WTC11 (cell line): ENCODE data around the gene PNMA6E. TPM values are rescaled to one million over a fixed set of nuclear protein-coding genes. Genes with fewer than 3 reads are reported as not detected.

Experiments used
- ATAC-seq: fragments of 200-7000 bp; cut with Tn5 transposase; 2 replicates; pipeline ENCODE4 v1.10.0; 2021; ENCODE audit warnings: mild to moderate bottlenecking, moderate library complexity
- Bru-seq: library from RNA; stranded (reverse); fragments of 400-500 nt; gene quantifications from one replicate; lab custom pipeline; 2021; lab: Mats Ljungman, UMichigan
- CTCF ChIA-PET: fragments of 300-600 bp; sonication (Branson Sonifier 250); formaldehyde crosslinking; loops from one replicate; lab custom pipeline; 2021; ENCODE audit warnings: antibody characterized with exemption; lab: Charles Lee
- POLR2A ChIA-PET: fragments of 350-600 bp; sonication (Branson Sonifier 250); formaldehyde crosslinking; loops from one replicate; lab custom pipeline; 2021; ENCODE audit warnings: antibody characterized with exemption; lab: Charles Lee
- DNase-seq: peaks from one replicate; pipeline ENCODE4 v3.0.0; 2021; ENCODE audit warnings: low spot score
- H3K27ac Mint-ChIP-seq: 2 replicates; pipeline ENCODE4 v1.8.0; 2021; ENCODE audit warnings: mixed read lengths
- H3K27me3 Mint-ChIP-seq: 2 replicates; pipeline ENCODE4 v1.8.0; 2021; ENCODE audit warnings: low read depth, mild to moderate bottlenecking, moderate library complexity, mixed read lengths
- H3K36me3 Mint-ChIP-seq: 2 replicates; pipeline ENCODE4 v1.8.0; 2021; ENCODE audit warnings: mixed read lengths
- H3K4me1 Mint-ChIP-seq: 2 replicates; pipeline ENCODE4 v1.8.0; 2022; ENCODE audit warnings: mixed read lengths
- H3K4me3 Mint-ChIP-seq: 2 replicates; pipeline ENCODE4 v1.8.0; 2021; ENCODE audit warnings: mild to moderate bottlenecking, moderate library complexity, mixed read lengths
- H3K9me3 Mint-ChIP-seq: 2 replicates; pipeline ENCODE4 v1.8.0; 2021; ENCODE audit warnings: mixed read lengths
- E2F1 ChIP-seq: sonication (generic); formaldehyde crosslinking; IDR thresholded peaks from 2 replicates; pipeline ENCODE4 v1.8.0; 2022; ENCODE audit warnings: mild to moderate bottlenecking, missing genetic modification reagents
- E2F5 ChIP-seq: sonication (generic); formaldehyde crosslinking; IDR thresholded peaks from 2 replicates; pipeline ENCODE4 v1.8.1; 2022; ENCODE audit warnings: mild to moderate bottlenecking, moderate library complexity, missing genetic modification reagents
- EMX1 ChIP-seq: fragments of 250-450 bp; sonication (Bioruptor Pico); IDR thresholded peaks from 2 replicates; pipeline ENCODE4 v1.8.0; 2021; ENCODE audit warnings: mild to moderate bottlenecking
- FOXK1 ChIP-seq: sonication (generic); formaldehyde crosslinking; IDR thresholded peaks from 2 replicates; pipeline ENCODE4 v1.8.0; 2022; ENCODE audit warnings: mild to moderate bottlenecking, moderate library complexity, missing genetic modification reagents
- JUN ChIP-seq: sonication (generic); formaldehyde crosslinking; IDR thresholded peaks from 2 replicates; pipeline ENCODE4 v1.8.0; 2023; ENCODE audit warnings: mild to moderate bottlenecking, missing genetic modification reagents
- MXD4 ChIP-seq: fragments of 250-450 bp; sonication (Bioruptor Pico); IDR thresholded peaks from 2 replicates; pipeline ENCODE4 v1.8.0; 2021; ENCODE audit warnings: mild to moderate bottlenecking, moderate library complexity, borderline replicate concordance
- NR2C2 ChIP-seq: sonication (generic); formaldehyde crosslinking; IDR thresholded peaks from 2 replicates; pipeline ENCODE4 v1.8.0; 2022; ENCODE audit warnings: mild to moderate bottlenecking, missing genetic modification reagents
- OVOL2 ChIP-seq: fragments of 250-450 bp; sonication (Bioruptor Pico); IDR thresholded peaks from 2 replicates; pipeline ENCODE4 v1.9.0; 2021; ENCODE audit warnings: mild to moderate bottlenecking, borderline replicate concordance
- PRDM15 ChIP-seq: sonication (generic); formaldehyde crosslinking; IDR thresholded peaks from 2 replicates; pipeline ENCODE4 v1.8.0; 2022; ENCODE audit warnings: missing genetic modification reagents
- PREB ChIP-seq: sonication (generic); formaldehyde crosslinking; IDR thresholded peaks from 2 replicates; pipeline ENCODE4 v1.8.1; 2022; ENCODE audit warnings: mild to moderate bottlenecking, missing genetic modification reagents, moderate library complexity, borderline replicate concordance
- TEAD1 ChIP-seq: sonication (generic); formaldehyde crosslinking; IDR thresholded peaks from 2 replicates; pipeline ENCODE4 v1.8.0; 2022; ENCODE audit warnings: mild to moderate bottlenecking, missing genetic modification reagents
- TP53 ChIP-seq: sonication (generic); formaldehyde crosslinking; IDR thresholded peaks from 2 replicates; pipeline ENCODE4 v1.8.1; 2023; ENCODE audit warnings: mild to moderate bottlenecking, missing genetic modification reagents
- ZNF416 ChIP-seq: fragments of 250-450 bp; sonication (Bioruptor Pico); IDR thresholded peaks from 2 replicates; pipeline ENCODE4 v1.9.0; 2021; ENCODE audit warnings: mild to moderate bottlenecking, inconsistent platforms
- ZNF425 ChIP-seq: fragments of 250-450 bp; sonication (Bioruptor Pico); conservative IDR thresholded peaks from 2 replicates; pipeline ENCODE4 v1.9.0; 2021; ENCODE audit warnings: mild to moderate bottlenecking
- ZNF532 ChIP-seq: fragments of 250-450 bp; sonication (Bioruptor Pico); IDR thresholded peaks from 2 replicates; pipeline ENCODE4 v1.9.0; 2021; ENCODE audit warnings: mild to moderate bottlenecking, borderline replicate concordance
- long read RNA-seq, 3 experiments: library from RNA in 1 of 3; library from capped mRNA in 1 of 3; library from polyadenylated mRNA in 1 of 3; unstranded in 2 of 3; stranded (forward) in 1 of 3; transcript quantifications; one replicate each; pipeline ENCODE4 v2.0.0, GENCODE V29; 2021
- total RNA-seq: library from RNA; stranded (reverse); gene quantifications from 3 replicates; pipeline ENCODE4 v1.2.3, GENCODE V29; 2021

The PNMA6E gene
- not detected in 3 replicates for total RNA-seq
- Bru-seq, nascent RNA, result not detected
- long read RNA-seq, experiment 1, result 0 reads
- long read RNA-seq, experiment 2, result 0 reads
- long read RNA-seq, experiment 3, result 0 reads

- ChIA-PET CTCF (no interaction called here), POLR2A (interaction anchor here (0.7 kb wide), 1 partner anchor 60 kb away, joined by 7 read pairs; no protein-coding TSS in a partner anchor)
- H3K9me3 Mint-ChIP-seq, result peaks cover 5% of the 10 kb centered on the region; the same call in 1 of the 2 replicates
Measured at GRCh38 chrX:153401133-153401764, at the start of gene PNMA6E. PNMA6E (minus strand) TSS chrX:153401350; CDS start chrX:153398849, 2,501 bp downstream.

More at GRCh38 chrX:153401133-153401764, at the start of gene PNMA6E:
- Mint-ChIP-seq H3K36me3 (no peaks in the 10 kb centered on the region), H3K4me3 (no peak within 1 kb of the TSS), H3K27ac (no peak within 1 kb of the TSS), H3K4me1 (no peaks in the 10 kb centered on the region), H3K27me3 (peaks cover 5% of the 10 kb centered on the region; the same call in 1 of the 2 replicates)
- TF ChIP-seq OVOL2 (CRISPR knock-in tag), result no peak
- no peak for TF ChIP-seq E2F5 (CRISPR knock-in tag)
- TF ChIP-seq JUN (CRISPR knock-in tag), result no peak
- TF ChIP-seq ZNF416 (CRISPR knock-in tag), result no peak
- no peak for TF ChIP-seq PRDM15 (CRISPR knock-in tag)
- TF ChIP-seq NR2C2 (CRISPR knock-in tag), result no peak
- no peak for TF ChIP-seq ZNF532 (CRISPR knock-in tag)
- TF ChIP-seq ZNF425, result no peak
- no peak for TF ChIP-seq PREB (CRISPR knock-in tag)
- TF ChIP-seq TP53 (CRISPR knock-in tag), result no peak
- TF ChIP-seq FOXK1 (CRISPR knock-in tag), result no peak
- no peak for TF ChIP-seq TEAD1
- no peak for TF ChIP-seq E2F1 (CRISPR knock-in tag)
- no peak for TF ChIP-seq MXD4 (CRISPR knock-in tag)
- no peak for TF ChIP-seq EMX1
- DNase-seq, result no peak
- no peak for ATAC-seq
